ENCODE measurements around the gene MCOLN1. TPM values are rescaled to one million over a fixed set of nuclear protein-coding genes. Genes with fewer than 3 reads are reported as not detected.

Gene MCOLN1
- total RNA-seq, 1 donor from 2014 or later, result 16.5 TPM

GRCh38 chr19:7527516-7528191 is 5.2 kb downstream of the MCOLN1 start:
- no peak for DNase-seq (ENCODE audit: low spot score, unreplicated experiment)
- H3K36me3 Mint-ChIP-seq (ENCODE audit: insufficient read depth), result peaks cover 1% of the 10 kb centered on the region
- no peak overlapping the region for H3K4me3 Mint-ChIP-seq (ENCODE audit: low read depth)
- peaks cover 3% of the 10 kb centered on the region for H3K4me1 Mint-ChIP-seq (ENCODE audit: low read depth)
- no peaks in the 10 kb centered on the region for H3K27me3 Mint-ChIP-seq
- TF ChIP-seq CTCF (IDR thresholded peaks at IDR 0.05; ENCODE audit: unreplicated experiment), result no peak
- H3K9me3 Mint-ChIP-seq (ENCODE audit: low read depth), result no peaks in the 10 kb centered on the region
- no peak overlapping the region for H3K27ac Mint-ChIP-seq

GRCh38 chr19:7528192-7528519 is 5.7 kb downstream of the MCOLN1 start:
- peaks cover 3% of the 10 kb centered on the region for H3K4me1 Mint-ChIP-seq (ENCODE audit: low read depth)
- H3K4me3 Mint-ChIP-seq (ENCODE audit: low read depth), result no peak overlapping the region
- H3K27ac Mint-ChIP-seq, result no peak overlapping the region
- no peaks in the 10 kb centered on the region for H3K9me3 Mint-ChIP-seq (ENCODE audit: low read depth)
- no peak for DNase-seq (ENCODE audit: low spot score, unreplicated experiment)
- peaks cover 1% of the 10 kb centered on the region for H3K36me3 Mint-ChIP-seq (ENCODE audit: insufficient read depth)
- H3K27me3 Mint-ChIP-seq, result no peaks in the 10 kb centered on the region
- TF ChIP-seq CTCF (IDR thresholded peaks at IDR 0.05; ENCODE audit: unreplicated experiment), result no peak

- DNase-seq (ENCODE audit: low spot score, unreplicated experiment), result no peak
These were observed 6.3 kb downstream of the MCOLN1 start for GRCh38 chr19:7528522-7529245.

GRCh38 chr19:7529246-7529600 is 6.8 kb downstream of the MCOLN1 start:
- no peak for DNase-seq (ENCODE audit: low spot score, unreplicated experiment)
- Mint-ChIP-seq H3K9me3 (ENCODE audit: low read depth) (no peaks in the 10 kb centered on the region), H3K27ac (no peak overlapping the region), H3K4me1 (ENCODE audit: low read depth) (no peaks in the 10 kb centered on the region), H3K4me3 (ENCODE audit: low read depth) (no peak overlapping the region), H3K27me3 (no peaks in the 10 kb centered on the region), H3K36me3 (ENCODE audit: insufficient read depth) (peaks cover 1% of the 10 kb centered on the region)
- no peak for TF ChIP-seq CTCF (IDR thresholded peaks at IDR 0.05; ENCODE audit: unreplicated experiment)

More at GRCh38 chr19:7528522-7529245, 6.3 kb downstream of the MCOLN1 start:
- Mint-ChIP-seq H3K27me3 (no peaks in the 10 kb centered on the region), H3K4me3 (ENCODE audit: low read depth) (no peak overlapping the region), H3K36me3 (ENCODE audit: insufficient read depth) (peaks cover 1% of the 10 kb centered on the region), H3K27ac (no peak overlapping the region), H3K4me1 (ENCODE audit: low read depth) (no peaks in the 10 kb centered on the region), H3K9me3 (ENCODE audit: low read depth) (no peaks in the 10 kb centered on the region)
- no peak for TF ChIP-seq CTCF (IDR thresholded peaks at IDR 0.05; ENCODE audit: unreplicated experiment)

GRCh38 chr19:7529610-7530490 is 7.4 kb downstream of the MCOLN1 start:
- H3K36me3 Mint-ChIP-seq (ENCODE audit: insufficient read depth), result peaks cover 1% of the 10 kb centered on the region
- no peaks in the 10 kb centered on the region for H3K4me1 Mint-ChIP-seq (ENCODE audit: low read depth)
- peak overlapping the region; percentile 49 for H3K27ac Mint-ChIP-seq
- no peaks in the 10 kb centered on the region for H3K9me3 Mint-ChIP-seq (ENCODE audit: low read depth)
- no peak overlapping the region for H3K4me3 Mint-ChIP-seq (ENCODE audit: low read depth)
- no peaks in the 10 kb centered on the region for H3K27me3 Mint-ChIP-seq
- no peak for DNase-seq (ENCODE audit: low spot score, unreplicated experiment)
- no peak for TF ChIP-seq CTCF (IDR thresholded peaks at IDR 0.05; ENCODE audit: unreplicated experiment)

All from progenitor cell of endocrine pancreas (in vitro differentiated cells).